K562 (cell line): ENCODE results near the gene RTBDN. TPM values are rescaled to one million over a fixed set of nuclear protein-coding genes. Genes with fewer than 3 reads are reported as not detected.

Experiments
- BRF1 ChIP-seq: IDR thresholded peaks from 3 replicates; pipeline ENCODE4 v1.6.1; 2011; ENCODE audit warnings: borderline replicate concordance, mild to moderate bottlenecking; ENCODE audit not compliant: insufficient read length; ENCODE audit errors: extremely low read depth
- CBX2 ChIP-seq: fragments of 200-600 bp; sonication (generic); IDR thresholded peaks from one replicate; pipeline ENCODE4 v1.6.1; 2012; ENCODE audit warnings: mild to moderate bottlenecking, low read length, inconsistent platforms; ENCODE audit not compliant: insufficient read depth, poor library complexity, severe bottlenecking
- DLX4 ChIP-seq: fragments of 250-450 bp; sonication (Bioruptor Pico); IDR thresholded peaks from 2 replicates; pipeline ENCODE4 v1.6.1; 2021; ENCODE audit warnings: mild to moderate bottlenecking
- GABPB2 ChIP-seq: fragments of 250-450 bp; sonication (Bioruptor Pico); conservative IDR thresholded peaks from 2 replicates; pipeline ENCODE4 v1.5.1; 2021; ENCODE audit warnings: mild to moderate bottlenecking
- HMG20B ChIP-seq: fragments of 250-450 bp; sonication (Bioruptor Pico); IDR thresholded peaks from 2 replicates; pipeline ENCODE4 v1.5.0; 2021; ENCODE audit warnings: mild to moderate bottlenecking
- SMARCC2 ChIP-seq: fragments of 450-650 bp; IDR thresholded peaks from 2 replicates; pipeline ENCODE4 v1.6.1; 2017; ENCODE audit warnings: antibody characterized with exemption, moderate library complexity, mild to moderate bottlenecking, low read depth
- polyA plus RNA-seq, 8 experiments: library from polyadenylated mRNA; depleted of rRNA in 4 of 8; stranded (reverse) in 5 of 8; unstranded in 3 of 8; fragments of >200 nt; fragmentation: Nextera tagmentation in 2 of 8; fragmentation: Illumina TruSeq in 1 of 8; extraction: Ambion mirVana in 2 of 8; extraction: Trizol in 1 of 8; gene quantifications; 2 replicates each; pipeline versions ENCODE4 v1.2.1 to v1.2.3, GENCODE V29; 2011 to 2014; ENCODE audit warnings: inconsistent platforms in 1 of 8, missing spikeins in 1 of 8
- total RNA-seq, 7 experiments: library from RNA; depleted of rRNA in 6 of 7; stranded (reverse); fragments of >200 nt in 6 of 7; fragmentation: Illumina TruSeq in 2 of 7; extraction: Trizol in 2 of 7; gene quantifications; 2 replicates each; pipeline versions ENCODE4 v1.2.1 to v1.2.3, GENCODE V29; 2011 to 2021; ENCODE audit warnings: low replicate concordance in 1 of 7
- TF ChIP-seq, protein P1 (sequence below): fragments of 250-450 bp; sonication (Bioruptor Pico); IDR thresholded peaks from 2 replicates; pipeline ENCODE4 v1.5.0; 2021
- TF ChIP-seq, protein P2 (sequence below): fragments of 250-450 bp; sonication (Bioruptor Pico); IDR thresholded peaks from 2 replicates; pipeline ENCODE4 v1.8.0; 2022; ENCODE audit warnings: moderate library complexity, mild to moderate bottlenecking, inconsistent platforms
- TF ChIP-seq, protein P3 (sequence below): fragments of 200-600 bp; sonication (generic); IDR thresholded peaks from one replicate; pipeline ENCODE4 v1.6.1; 2012; ENCODE audit warnings: mild to moderate bottlenecking, low read depth, low read length, inconsistent platforms

RTBDN gene
- total and polyA plus RNA-seq, 9 of the 15 experiments (the other 6 are each of a cell fraction or from before 2014, with no cell fraction given) = 0.20 to 2.3 (median 0.72) TPM; not detected in 1

DNA sequence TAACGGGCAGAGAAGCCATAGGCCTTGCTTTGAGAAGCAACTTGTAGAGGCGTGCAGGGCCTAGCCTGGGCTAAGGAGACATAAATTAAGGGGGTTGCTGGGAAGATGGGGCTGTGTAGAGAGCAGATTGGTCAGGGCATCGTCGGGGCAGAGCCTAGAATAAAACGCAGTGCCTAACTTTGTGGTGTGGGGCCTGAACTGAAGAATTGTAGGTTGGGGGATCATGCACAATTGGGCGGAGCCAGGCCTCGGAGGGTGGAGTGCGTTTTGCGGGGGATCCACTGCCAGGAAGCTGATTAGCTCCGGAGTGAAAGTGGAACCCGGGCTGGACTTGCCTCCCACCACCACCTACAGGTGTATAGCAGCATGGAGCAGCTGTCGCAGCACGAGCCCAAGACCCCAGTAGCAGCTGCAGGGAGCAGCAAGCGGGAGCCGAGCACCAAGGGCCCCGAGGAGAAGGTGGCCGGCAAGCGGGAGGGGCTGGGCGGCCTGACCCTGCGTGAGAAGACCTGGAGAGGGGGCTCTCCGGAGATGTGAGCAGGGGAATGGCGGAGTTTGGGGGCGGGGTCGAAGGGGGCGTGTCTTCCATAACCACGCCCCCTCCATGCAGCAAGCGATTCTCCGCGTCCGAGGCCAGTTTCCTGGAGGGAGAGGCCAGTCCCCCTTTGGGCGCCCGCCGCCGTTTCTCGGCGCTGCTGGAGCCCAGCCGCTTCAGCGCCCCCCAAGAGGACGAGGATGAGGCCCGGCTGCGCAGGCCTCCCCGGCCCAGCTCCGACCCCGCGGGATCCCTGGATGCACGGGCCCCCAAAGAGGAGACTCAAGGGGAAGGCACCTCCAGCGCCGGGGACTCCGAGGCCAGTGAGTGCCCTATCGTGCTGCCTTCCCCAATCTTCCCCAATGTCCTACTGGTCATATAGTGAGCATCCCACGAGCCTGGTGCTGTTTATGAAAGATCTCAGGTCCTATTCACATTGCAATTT, 33.0 kb upstream of the RTBDN start (continued):
- TF ChIP-seq, protein P1, sequence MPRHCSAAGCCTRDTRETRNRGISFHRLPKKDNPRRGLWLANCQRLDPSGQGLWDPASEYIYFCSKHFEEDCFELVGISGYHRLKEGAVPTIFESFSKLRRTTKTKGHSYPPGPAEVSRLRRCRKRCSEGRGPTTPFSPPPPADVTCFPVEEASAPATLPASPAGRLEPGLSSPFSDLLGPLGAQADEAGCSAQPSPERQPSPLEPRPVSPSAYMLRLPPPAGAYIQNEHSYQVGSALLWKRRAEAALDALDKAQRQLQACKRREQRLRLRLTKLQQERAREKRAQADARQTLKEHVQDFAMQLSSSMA (CRISPR knock-in tag) = no peak
- TF ChIP-seq HMG20B (no peak), DLX4 (CRISPR knock-in tag) (no peak), GABPB2 (CRISPR knock-in tag) (no peak), BRF1 (no peak), SMARCC2 (no peak), CBX2 (no peak)
- TF ChIP-seq, protein P2, sequence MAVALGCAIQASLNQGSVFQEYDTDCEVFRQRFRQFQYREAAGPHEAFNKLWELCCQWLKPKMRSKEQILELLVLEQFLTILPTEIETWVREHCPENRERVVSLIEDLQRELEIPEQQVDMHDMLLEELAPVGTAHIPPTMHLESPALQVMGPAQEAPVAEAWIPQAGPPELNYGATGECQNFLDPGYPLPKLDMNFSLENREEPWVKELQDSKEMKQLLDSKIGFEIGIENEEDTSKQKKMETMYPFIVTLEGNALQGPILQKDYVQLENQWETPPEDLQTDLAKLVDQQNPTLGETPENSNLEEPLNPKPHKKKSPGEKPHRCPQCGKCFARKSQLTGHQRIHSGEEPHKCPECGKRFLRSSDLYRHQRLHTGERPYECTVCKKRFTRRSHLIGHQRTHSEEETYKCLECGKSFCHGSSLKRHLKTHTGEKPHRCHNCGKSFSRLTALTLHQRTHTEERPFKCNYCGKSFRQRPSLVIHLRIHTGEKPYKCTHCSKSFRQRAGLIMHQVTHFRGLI (CRISPR knock-in tag) = no peak
- TF ChIP-seq, protein P3, sequence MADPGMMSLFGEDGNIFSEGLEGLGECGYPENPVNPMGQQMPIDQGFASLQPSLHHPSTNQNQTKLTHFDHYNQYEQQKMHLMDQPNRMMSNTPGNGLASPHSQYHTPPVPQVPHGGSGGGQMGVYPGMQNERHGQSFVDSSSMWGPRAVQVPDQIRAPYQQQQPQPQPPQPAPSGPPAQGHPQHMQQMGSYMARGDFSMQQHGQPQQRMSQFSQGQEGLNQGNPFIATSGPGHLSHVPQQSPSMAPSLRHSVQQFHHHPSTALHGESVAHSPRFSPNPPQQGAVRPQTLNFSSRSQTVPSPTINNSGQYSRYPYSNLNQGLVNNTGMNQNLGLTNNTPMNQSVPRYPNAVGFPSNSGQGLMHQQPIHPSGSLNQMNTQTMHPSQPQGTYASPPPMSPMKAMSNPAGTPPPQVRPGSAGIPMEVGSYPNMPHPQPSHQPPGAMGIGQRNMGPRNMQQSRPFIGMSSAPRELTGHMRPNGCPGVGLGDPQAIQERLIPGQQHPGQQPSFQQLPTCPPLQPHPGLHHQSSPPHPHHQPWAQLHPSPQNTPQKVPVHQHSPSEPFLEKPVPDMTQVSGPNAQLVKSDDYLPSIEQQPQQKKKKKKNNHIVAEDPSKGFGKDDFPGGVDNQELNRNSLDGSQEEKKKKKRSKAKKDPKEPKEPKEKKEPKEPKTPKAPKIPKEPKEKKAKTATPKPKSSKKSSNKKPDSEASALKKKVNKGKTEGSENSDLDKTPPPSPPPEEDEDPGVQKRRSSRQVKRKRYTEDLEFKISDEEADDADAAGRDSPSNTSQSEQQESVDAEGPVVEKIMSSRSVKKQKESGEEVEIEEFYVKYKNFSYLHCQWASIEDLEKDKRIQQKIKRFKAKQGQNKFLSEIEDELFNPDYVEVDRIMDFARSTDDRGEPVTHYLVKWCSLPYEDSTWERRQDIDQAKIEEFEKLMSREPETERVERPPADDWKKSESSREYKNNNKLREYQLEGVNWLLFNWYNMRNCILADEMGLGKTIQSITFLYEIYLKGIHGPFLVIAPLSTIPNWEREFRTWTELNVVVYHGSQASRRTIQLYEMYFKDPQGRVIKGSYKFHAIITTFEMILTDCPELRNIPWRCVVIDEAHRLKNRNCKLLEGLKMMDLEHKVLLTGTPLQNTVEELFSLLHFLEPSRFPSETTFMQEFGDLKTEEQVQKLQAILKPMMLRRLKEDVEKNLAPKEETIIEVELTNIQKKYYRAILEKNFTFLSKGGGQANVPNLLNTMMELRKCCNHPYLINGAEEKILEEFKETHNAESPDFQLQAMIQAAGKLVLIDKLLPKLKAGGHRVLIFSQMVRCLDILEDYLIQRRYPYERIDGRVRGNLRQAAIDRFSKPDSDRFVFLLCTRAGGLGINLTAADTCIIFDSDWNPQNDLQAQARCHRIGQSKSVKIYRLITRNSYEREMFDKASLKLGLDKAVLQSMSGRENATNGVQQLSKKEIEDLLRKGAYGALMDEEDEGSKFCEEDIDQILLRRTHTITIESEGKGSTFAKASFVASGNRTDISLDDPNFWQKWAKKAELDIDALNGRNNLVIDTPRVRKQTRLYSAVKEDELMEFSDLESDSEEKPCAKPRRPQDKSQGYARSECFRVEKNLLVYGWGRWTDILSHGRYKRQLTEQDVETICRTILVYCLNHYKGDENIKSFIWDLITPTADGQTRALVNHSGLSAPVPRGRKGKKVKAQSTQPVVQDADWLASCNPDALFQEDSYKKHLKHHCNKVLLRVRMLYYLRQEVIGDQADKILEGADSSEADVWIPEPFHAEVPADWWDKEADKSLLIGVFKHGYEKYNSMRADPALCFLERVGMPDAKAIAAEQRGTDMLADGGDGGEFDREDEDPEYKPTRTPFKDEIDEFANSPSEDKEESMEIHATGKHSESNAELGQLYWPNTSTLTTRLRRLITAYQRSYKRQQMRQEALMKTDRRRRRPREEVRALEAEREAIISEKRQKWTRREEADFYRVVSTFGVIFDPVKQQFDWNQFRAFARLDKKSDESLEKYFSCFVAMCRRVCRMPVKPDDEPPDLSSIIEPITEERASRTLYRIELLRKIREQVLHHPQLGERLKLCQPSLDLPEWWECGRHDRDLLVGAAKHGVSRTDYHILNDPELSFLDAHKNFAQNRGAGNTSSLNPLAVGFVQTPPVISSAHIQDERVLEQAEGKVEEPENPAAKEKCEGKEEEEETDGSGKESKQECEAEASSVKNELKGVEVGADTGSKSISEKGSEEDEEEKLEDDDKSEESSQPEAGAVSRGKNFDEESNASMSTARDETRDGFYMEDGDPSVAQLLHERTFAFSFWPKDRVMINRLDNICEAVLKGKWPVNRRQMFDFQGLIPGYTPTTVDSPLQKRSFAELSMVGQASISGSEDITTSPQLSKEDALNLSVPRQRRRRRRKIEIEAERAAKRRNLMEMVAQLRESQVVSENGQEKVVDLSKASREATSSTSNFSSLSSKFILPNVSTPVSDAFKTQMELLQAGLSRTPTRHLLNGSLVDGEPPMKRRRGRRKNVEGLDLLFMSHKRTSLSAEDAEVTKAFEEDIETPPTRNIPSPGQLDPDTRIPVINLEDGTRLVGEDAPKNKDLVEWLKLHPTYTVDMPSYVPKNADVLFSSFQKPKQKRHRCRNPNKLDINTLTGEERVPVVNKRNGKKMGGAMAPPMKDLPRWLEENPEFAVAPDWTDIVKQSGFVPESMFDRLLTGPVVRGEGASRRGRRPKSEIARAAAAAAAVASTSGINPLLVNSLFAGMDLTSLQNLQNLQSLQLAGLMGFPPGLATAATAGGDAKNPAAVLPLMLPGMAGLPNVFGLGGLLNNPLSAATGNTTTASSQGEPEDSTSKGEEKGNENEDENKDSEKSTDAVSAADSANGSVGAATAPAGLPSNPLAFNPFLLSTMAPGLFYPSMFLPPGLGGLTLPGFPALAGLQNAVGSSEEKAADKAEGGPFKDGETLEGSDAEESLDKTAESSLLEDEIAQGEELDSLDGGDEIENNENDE = no peak
